Measurements from ENCODE around the gene DCANP1.

The DCANP1 gene

GRCh38 chr5:135440916-135441315, 6.2 kb downstream of the DCANP1 start:
- DNase-seq, result no peak

GRCh38 chr5:135439231-135440205, 7.6 kb downstream of the DCANP1 start:
- DNase-seq, result no peak

- no peak for DNase-seq
These were observed 8.4 kb downstream of the DCANP1 start for GRCh38 chr5:135438636-135439221.

GRCh38 chr5:135437796-135438560, 9.2 kb downstream of the DCANP1 start:
- peak; percentile 9 to 66 for DNase-seq

- DNase-seq, result no peak
These were observed 9.7 kb downstream of the DCANP1 start for GRCh38 chr5:135437422-135437795.

- no peak for DNase-seq
These were observed 10.2 kb downstream of the DCANP1 start for GRCh38 chr5:135436951-135437418.

GRCh38 chr5:135435467-135436330, 11.4 kb downstream of the DCANP1 start:
- no peak for DNase-seq

- no peak for DNase-seq
These were observed 12.3 kb downstream of the DCANP1 start for GRCh38 chr5:135434591-135435466.

- no peak for DNase-seq
These were observed 13.3 kb downstream of the DCANP1 start for GRCh38 chr5:135433681-135434426.

- no peak for DNase-seq
These were observed 15.0 kb downstream of the DCANP1 start for GRCh38 chr5:135432113-135432512.

- DNase-seq, result no peak
These were observed 17.1 kb downstream of the DCANP1 start for GRCh38 chr5:135430135-135430437.

GRCh38 chr5:135429301-135430134, 17.6 kb downstream of the DCANP1 start:
- peak in 1 of 2 experiments; percentile 18 for DNase-seq

GRCh38 chr5:135428586-135428985, 18.6 kb downstream of the DCANP1 start:
- no peak for DNase-seq

- DNase-seq, result peak; percentile 27 to 63
These were observed 20.8 kb downstream of the DCANP1 start for GRCh38 chr5:135426102-135427082.

GRCh38 chr5:135425641-135426040, 21.5 kb downstream of the DCANP1 start:
- no peak for DNase-seq

- no peak for DNase-seq
These were observed 23.3 kb downstream of the DCANP1 start for GRCh38 chr5:135423846-135424168.

- no peak for DNase-seq
These were observed 23.9 kb downstream of the DCANP1 start for GRCh38 chr5:135423146-135423845.

GRCh38 chr5:135422419-135422818, 24.7 kb downstream of the DCANP1 start:
- no peak for DNase-seq
